DND-41 (cell line): Measurements from ENCODE around the gene TPK1.
"Not testable (repeated sequence)": the region's sequence is repeated elsewhere in the genome, so short reads cannot be mapped to it uniquely, and the experiment has no call there.

Source experiments
- ATAC-seq: fragments of 200-7000 bp; cut with Tn5 transposase; 3 replicates; pipeline ENCODE4 v1.9.1; 2021; ENCODE audit warnings: low read depth; ENCODE audit not compliant: insufficient read depth
- DNase-seq: peaks from one replicate; pipeline ENCODE4 v3.0.0-alpha.2; 2020
- H2AFZ ChIP-seq: 2 replicates; pipeline ENCODE4 v1.6.0; 2012; ENCODE audit warnings: low read depth, low read length
- H3K27ac ChIP-seq: 2 replicates; pipeline ENCODE4 v1.5.1; 2012; ENCODE audit warnings: low read length, inconsistent platforms
- H3K27me3 ChIP-seq: fragments of 200-600 bp; sonication (generic); 2 replicates; pipeline ENCODE4 v1.6.0; 2012; ENCODE audit warnings: low read length, mild to moderate bottlenecking, inconsistent platforms; ENCODE audit not compliant: insufficient read depth, poor library complexity
- H3K36me3 ChIP-seq: 2 replicates; pipeline ENCODE4 v1.5.1; 2012; ENCODE audit warnings: low read length, inconsistent platforms; ENCODE audit not compliant: insufficient read depth
- H3K4me1 ChIP-seq: 2 replicates; pipeline ENCODE4 v1.5.1; 2012; ENCODE audit warnings: mild to moderate bottlenecking, low read length; ENCODE audit not compliant: insufficient read depth
- H3K4me2 ChIP-seq: 2 replicates; pipeline ENCODE4 v1.6.0; 2012; ENCODE audit warnings: mild to moderate bottlenecking, moderate library complexity, low read length, inconsistent platforms; ENCODE audit not compliant: insufficient read depth
- H3K4me3 ChIP-seq, 2 experiments: fragments of 200-600 bp in 1 of 2; shearing (Covaris generic) in 1 of 2; 2 replicates each; pipeline ENCODE4 v1.5.1; 2012 to 2016; ENCODE audit warnings: inconsistent platforms in 2 of 2, low read length in 2 of 2, mild to moderate bottlenecking in 2 of 2, low read depth in 1 of 2, moderate library complexity in 1 of 2
- H3K79me2 ChIP-seq: 2 replicates; pipeline ENCODE4 v1.6.0; 2012; ENCODE audit warnings: low read length, inconsistent platforms; ENCODE audit not compliant: insufficient read depth
- H3K9ac ChIP-seq: 2 replicates; pipeline ENCODE4 v1.6.0; 2012; ENCODE audit warnings: low read depth, mild to moderate bottlenecking, inconsistent platforms, low read length, moderate library complexity
- H3K9me3 ChIP-seq: 2 replicates; pipeline ENCODE4 v1.5.1; 2012; ENCODE audit warnings: low read length, moderate library complexity, mild to moderate bottlenecking, inconsistent platforms; ENCODE audit not compliant: insufficient read depth, severe bottlenecking
- H4K20me1 ChIP-seq: 2 replicates; pipeline ENCODE4 v1.6.0; 2012; ENCODE audit warnings: low read length; ENCODE audit not compliant: insufficient read depth
- EZH2 ChIP-seq: IDR thresholded peaks from 3 replicates; pipeline ENCODE4 v1.6.1; 2012; ENCODE audit warnings: borderline replicate concordance, low read depth, mild to moderate bottlenecking, moderate library complexity, low read length, inconsistent platforms; ENCODE audit not compliant: severe bottlenecking
- TF ChIP-seq, protein P1 (sequence below): IDR thresholded peaks from 2 replicates; pipeline ENCODE4 v1.5.1; 2012; ENCODE audit warnings: borderline replicate concordance, low read length, moderate library complexity, mild to moderate bottlenecking; ENCODE audit not compliant: poor library complexity, severe bottlenecking; ENCODE audit errors: extremely low read depth

TPK1 gene

DNA sequence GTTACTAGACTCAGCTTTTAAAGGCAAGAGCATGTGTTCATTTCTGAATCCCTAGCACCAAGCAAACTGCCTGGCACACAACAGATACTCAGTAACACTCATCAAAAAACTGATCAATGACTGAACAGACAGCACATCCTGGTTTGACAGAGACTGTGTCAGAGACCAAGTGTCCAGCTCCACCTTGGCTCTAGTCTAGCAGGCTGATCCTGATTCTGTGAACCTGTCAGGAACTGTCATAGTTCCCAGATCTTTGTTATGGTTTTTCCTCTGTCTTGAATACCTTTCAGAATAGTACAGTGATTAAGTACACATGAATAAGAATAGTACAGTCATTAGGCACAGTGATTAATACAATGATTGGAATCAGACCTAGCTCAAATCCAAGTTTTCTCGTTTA is 53.0 kb downstream of the TPK1 start:
- Histone ChIP-seq H3K4me3 (no peak overlapping the region), H3K79me2 (no peaks in the 10 kb centered on the region), H2AFZ (no peak overlapping the region), H3K9me3 (no peaks in the 10 kb centered on the region), H4K20me1 (no peaks in the 10 kb centered on the region), H3K36me3 (no peaks in the 10 kb centered on the region), H3K27ac (no peak overlapping the region), H3K4me1 (no peaks in the 10 kb centered on the region), H3K9ac (no peak overlapping the region), H3K4me2 (no peak overlapping the region), H3K27me3 (no peaks in the 10 kb centered on the region)
- TF ChIP-seq, protein P1, sequence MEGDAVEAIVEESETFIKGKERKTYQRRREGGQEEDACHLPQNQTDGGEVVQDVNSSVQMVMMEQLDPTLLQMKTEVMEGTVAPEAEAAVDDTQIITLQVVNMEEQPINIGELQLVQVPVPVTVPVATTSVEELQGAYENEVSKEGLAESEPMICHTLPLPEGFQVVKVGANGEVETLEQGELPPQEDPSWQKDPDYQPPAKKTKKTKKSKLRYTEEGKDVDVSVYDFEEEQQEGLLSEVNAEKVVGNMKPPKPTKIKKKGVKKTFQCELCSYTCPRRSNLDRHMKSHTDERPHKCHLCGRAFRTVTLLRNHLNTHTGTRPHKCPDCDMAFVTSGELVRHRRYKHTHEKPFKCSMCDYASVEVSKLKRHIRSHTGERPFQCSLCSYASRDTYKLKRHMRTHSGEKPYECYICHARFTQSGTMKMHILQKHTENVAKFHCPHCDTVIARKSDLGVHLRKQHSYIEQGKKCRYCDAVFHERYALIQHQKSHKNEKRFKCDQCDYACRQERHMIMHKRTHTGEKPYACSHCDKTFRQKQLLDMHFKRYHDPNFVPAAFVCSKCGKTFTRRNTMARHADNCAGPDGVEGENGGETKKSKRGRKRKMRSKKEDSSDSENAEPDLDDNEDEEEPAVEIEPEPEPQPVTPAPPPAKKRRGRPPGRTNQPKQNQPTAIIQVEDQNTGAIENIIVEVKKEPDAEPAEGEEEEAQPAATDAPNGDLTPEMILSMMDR, result no peak
- no peak for TF ChIP-seq EZH2
- ATAC-seq, result no peak
- no peak for DNase-seq

DNA sequence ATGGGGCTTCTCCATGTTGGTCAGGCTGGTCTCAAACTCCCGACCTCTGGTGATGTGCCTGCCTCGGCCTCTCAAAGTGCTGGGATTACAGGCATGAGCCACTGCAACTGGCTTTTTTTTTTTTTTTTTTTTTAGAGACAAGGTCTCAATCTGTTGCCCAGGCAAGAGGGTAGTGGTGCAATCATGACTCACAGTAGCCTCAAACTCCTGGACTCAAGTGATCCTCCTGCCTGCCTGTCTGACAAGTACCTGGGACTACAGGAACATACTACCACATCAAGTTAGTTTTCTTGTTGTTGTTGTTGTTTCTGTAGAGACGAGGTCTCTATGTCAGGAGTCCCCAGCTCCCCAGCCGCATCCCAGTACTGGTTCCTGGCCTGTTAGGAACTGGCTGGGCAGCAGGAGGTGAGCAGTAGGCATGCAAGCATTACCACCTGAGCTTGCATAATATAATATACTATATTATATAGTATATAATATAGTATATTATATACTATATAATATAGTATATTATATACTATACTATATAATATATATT is 55.7 kb downstream of the TPK1 start:
- Histone ChIP-seq H3K4me2 (no peak overlapping the region), H3K9ac (no peak overlapping the region), H2AFZ (no peak overlapping the region), H3K36me3 (no peaks in the 10 kb centered on the region), H3K9me3 (no peaks in the 10 kb centered on the region), H4K20me1 (no peaks in the 10 kb centered on the region), H3K27ac (no peak overlapping the region), H3K4me1 (no peaks in the 10 kb centered on the region), H3K79me2 (no peaks in the 10 kb centered on the region), H3K27me3 (no peaks in the 10 kb centered on the region), H3K4me3 (no peak overlapping the region)
- no peak for ATAC-seq
- DNase-seq, result no peak
- TF ChIP-seq, protein P1, result no peak
- TF ChIP-seq EZH2, result no peak

DNA sequence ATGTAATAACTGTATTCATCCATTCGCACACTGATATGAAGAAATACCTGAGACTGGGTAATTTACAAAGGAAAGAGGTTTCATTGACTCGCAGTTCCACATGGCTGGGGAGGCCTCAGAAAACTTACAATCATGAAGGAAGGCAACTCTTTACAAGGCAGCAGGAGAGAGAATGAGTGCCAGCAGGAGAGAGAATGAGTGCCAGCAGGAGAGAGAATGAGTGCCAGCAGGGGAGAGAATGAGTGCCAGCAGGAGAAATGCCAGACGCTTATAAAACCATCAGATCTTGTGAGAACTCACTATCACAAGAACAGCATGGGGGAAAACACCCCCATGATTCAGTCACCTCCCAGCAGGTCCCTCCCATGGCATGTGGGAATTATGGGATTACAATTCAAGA is 58.0 kb downstream of the TPK1 start:
- H3K9ac ChIP-seq, H3K4me2 ChIP-seq: not testable (repeated sequence)

DNA sequence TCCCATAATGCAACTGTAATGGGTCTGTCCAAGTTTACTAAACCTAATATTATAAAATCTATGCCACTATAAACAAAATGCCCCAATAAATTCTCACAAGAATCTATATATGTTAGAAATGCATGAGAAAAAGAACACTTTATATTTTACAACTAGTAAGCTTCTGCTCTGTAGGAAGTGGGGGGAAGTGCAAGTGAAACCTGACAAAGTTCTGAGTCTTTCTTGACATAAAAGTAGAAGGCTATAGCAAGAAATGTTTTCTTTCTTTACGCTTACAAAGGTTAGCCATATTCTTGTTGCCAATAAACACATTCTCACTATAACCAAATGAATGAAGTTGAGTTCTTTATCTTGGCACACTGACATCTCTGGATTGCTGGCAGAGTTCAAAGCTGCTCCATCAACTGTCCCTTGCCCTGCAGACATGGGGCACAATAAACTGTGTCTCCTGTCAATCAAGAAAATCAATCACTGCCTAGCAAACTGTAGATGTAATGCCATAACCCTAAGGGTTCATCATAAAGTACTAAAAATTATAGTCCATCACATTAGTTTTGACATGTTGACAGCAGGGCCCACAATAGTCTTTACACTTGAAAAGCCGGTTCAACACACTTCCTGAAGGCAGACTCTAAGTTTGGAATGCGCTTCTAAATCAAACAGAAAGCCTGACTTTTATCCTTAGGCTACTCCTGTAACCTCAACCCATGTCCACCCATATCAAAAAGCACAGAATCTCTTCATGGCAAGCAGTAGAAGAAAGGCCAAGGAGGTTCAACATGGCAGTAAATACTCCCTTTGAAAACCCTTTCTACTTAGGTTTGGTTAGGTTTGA is 58.6 kb downstream of the TPK1 start:
- H3K9me3 ChIP-seq, result no peaks in the 10 kb centered on the region
- no peak overlapping the region for H3K27ac ChIP-seq
- no peak overlapping the region for H3K4me3 ChIP-seq
- TF ChIP-seq EZH2, result no peak
- TF ChIP-seq, protein P1, result no peak
- no peaks in the 10 kb centered on the region for H3K36me3 ChIP-seq
- no peaks in the 10 kb centered on the region for H4K20me1 ChIP-seq
- H2AFZ ChIP-seq, result no peak overlapping the region
- H3K79me2 ChIP-seq, result no peaks in the 10 kb centered on the region
- no peaks in the 10 kb centered on the region for H3K4me1 ChIP-seq
- H3K4me2 ChIP-seq, result no peak overlapping the region
- DNase-seq, result no peak
- H3K9ac ChIP-seq, result no peak overlapping the region
- no peak for ATAC-seq
- H3K27me3 ChIP-seq, result no peaks in the 10 kb centered on the region

More for the DNA sequence above, 58.0 kb downstream of the TPK1 start:
- not testable (repeated sequence) for H3K79me2 ChIP-seq, H3K4me3 ChIP-seq, H3K36me3 ChIP-seq, ATAC-seq, H3K4me1 ChIP-seq, H2AFZ ChIP-seq, H3K9me3 ChIP-seq, H3K27me3 ChIP-seq, H4K20me1 ChIP-seq, DNase-seq, H3K27ac ChIP-seq
